Keratinocyte (primary cell): ENCODE results near the gene PODN. TPM values are rescaled to one million over a fixed set of nuclear protein-coding genes. Genes with fewer than 3 reads are reported as not detected.

Experiments
- DNase-seq: peaks from one replicate; pipeline ENCODE4 v3.0.0-alpha.2; 2011; ENCODE audit warnings: low read depth, missing footprints, low spot score
- FAIRE-seq: peaks from 2 replicates; lab custom pipeline; 2011; peaks lifted over from hg19 to GRCh38; lab: Jason Lieb, UNC
- H2AFZ ChIP-seq: 2 replicates; pipeline ENCODE4 v1.6.0; 2012; ENCODE audit warnings: low read length, control low read depth, inconsistent platforms; ENCODE audit not compliant: control insufficient read depth
- H3K27ac ChIP-seq: 2 replicates; pipeline ENCODE4 v1.5.1; 2011; ENCODE audit warnings: low read length; ENCODE audit not compliant: control insufficient read depth, insufficient read depth
- H3K27me3 ChIP-seq: 3 replicates; pipeline ENCODE4 v1.6.0; 2011; ENCODE audit warnings: low read length; ENCODE audit not compliant: control insufficient read depth, insufficient read depth; ENCODE audit errors: extremely low read depth
- H3K36me3 ChIP-seq, 2 experiments: 2 replicates in 1 of 2; 3 replicates in 1 of 2; pipeline ENCODE4 v1.5.1; 2011; ENCODE audit warnings: low read length in 2 of 2, mild to moderate bottlenecking in 1 of 2; ENCODE audit not compliant: control insufficient read depth in 2 of 2, insufficient read depth in 2 of 2; ENCODE audit errors: extremely low read depth in 1 of 2
- H3K4me1 ChIP-seq: 3 replicates; pipeline ENCODE4 v1.5.1; 2011; ENCODE audit warnings: low read length; ENCODE audit not compliant: control insufficient read depth, insufficient read depth; ENCODE audit errors: extremely low read depth
- H3K4me2 ChIP-seq: 3 replicates; pipeline ENCODE4 v1.6.0; 2011; ENCODE audit warnings: low read depth, low read length; ENCODE audit not compliant: control insufficient read depth, insufficient read depth; ENCODE audit errors: extremely low read depth
- H3K4me3 ChIP-seq, 3 experiments: fragments of 200-600 bp in 1 of 3; sonication (generic) in 1 of 3; 2 replicates in 2 of 3; 3 replicates in 1 of 3; pipeline ENCODE4 v1.5.1; 2011 to 2016; ENCODE audit warnings: low read length in 3 of 3, mild to moderate bottlenecking in 3 of 3, control low read depth in 2 of 3, inconsistent platforms in 1 of 3, low read depth in 1 of 3, mixed read lengths in 1 of 3, mixed run types in 1 of 3, moderate library complexity in 1 of 3; ENCODE audit not compliant: control insufficient read depth in 2 of 3, insufficient read depth in 2 of 3; ENCODE audit errors: extremely low read depth in 1 of 3
- H3K79me2 ChIP-seq: 2 replicates; pipeline ENCODE4 v1.6.0; 2012; ENCODE audit warnings: low read length; ENCODE audit not compliant: control insufficient read depth, insufficient read depth
- H3K9ac ChIP-seq: 3 replicates; pipeline ENCODE4 v1.6.0; 2011; ENCODE audit warnings: low read length; ENCODE audit not compliant: control insufficient read depth, insufficient read depth; ENCODE audit errors: extremely low read depth
- H3K9me1 ChIP-seq: 3 replicates; pipeline ENCODE4 v1.6.0; 2011; ENCODE audit warnings: low read length; ENCODE audit not compliant: control insufficient read depth, insufficient read depth; ENCODE audit errors: extremely low read depth
- H3K9me3 ChIP-seq: 2 replicates; pipeline ENCODE4 v1.5.1; 2012; ENCODE audit warnings: low read depth, low read length; ENCODE audit not compliant: control insufficient read depth
- H4K20me1 ChIP-seq: 3 replicates; pipeline ENCODE4 v1.6.0; 2011; ENCODE audit warnings: low read length; ENCODE audit not compliant: control insufficient read depth, insufficient read depth; ENCODE audit errors: extremely low read depth
- EZH2 ChIP-seq: IDR thresholded peaks from one replicate; pipeline ENCODE4 v1.6.1; 2012; ENCODE audit warnings: inconsistent platforms, mild to moderate bottlenecking, low read length, moderate library complexity
- dilution Hi-C: fragments of 300-500 bp; cut with MboI; formaldehyde crosslinking; loops from one replicate; pipeline ENCODE4 v1.7.0; 2020; ENCODE audit warnings: low sequenced_read_pairs; ENCODE audit not compliant: extremely low pct_ligation_motif_present
- polyA plus RNA-seq, 5 experiments: library from polyadenylated mRNA; depleted of rRNA in 3 of 5; stranded (reverse) in 3 of 5; stranded (forward) in 1 of 5; unstranded in 1 of 5; fragments of >200 nt; gene quantifications; 1 replicate in 1 of 5; 2 replicates in 3 of 5; 3 replicates in 1 of 5; pipeline versions ENCODE4 v1.2.1 to v1.2.3, GENCODE V29; 2011 to 2012; ENCODE audit warnings: missing spikeins in 2 of 5, low read depth in 1 of 5, low replicate concordance in 1 of 5
- TF ChIP-seq, protein P1 (sequence below), 3 experiments: IDR thresholded peaks in 1 of 3; conservative IDR thresholded peaks in 1 of 3; optimal IDR thresholded peaks in 1 of 3; 2 replicates in 2 of 3; 3 replicates in 1 of 3; pipeline versions ENCODE3 to v1.5.1; 2011; ENCODE audit warnings: low read length in 3 of 3, mild to moderate bottlenecking in 3 of 3, moderate library complexity in 2 of 3, control low read depth in 1 of 3, inconsistent platforms in 1 of 3; ENCODE audit not compliant: insufficient read depth in 2 of 3; ENCODE audit errors: extremely low read depth in 1 of 3

The PODN gene
- polyA plus RNA-seq, 1 donor (not counting 4 experiments of a cell fraction or from before 2014, with no cell fraction given) = not detected

DNA sequence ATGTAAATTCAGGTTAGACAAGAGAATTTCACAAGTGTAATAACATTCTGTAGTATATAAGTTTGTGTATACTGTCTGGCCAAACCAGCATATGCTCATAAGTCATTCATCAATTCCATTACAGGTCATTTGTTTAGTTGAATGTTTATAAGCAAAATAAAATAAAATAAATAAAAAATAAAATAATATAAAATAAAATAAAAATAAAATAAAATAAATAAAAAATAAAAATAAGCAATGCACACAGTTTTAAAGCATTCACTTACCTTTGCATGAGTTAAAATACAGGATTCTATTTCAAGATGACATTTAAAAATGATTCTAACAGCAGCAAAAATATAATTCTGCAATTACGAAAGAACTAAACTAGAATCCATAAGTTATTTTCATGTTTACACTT is 9.9 kb downstream of the PODN start:
- FAIRE-seq (no peak), DNase-seq (no peak)
- dilution Hi-C loops = no loop called here
- no peak overlapping the region for H3K9ac ChIP-seq
- H4K20me1 ChIP-seq = no peaks in the 10 kb centered on the region
- no peaks in the 10 kb centered on the region for H3K79me2 ChIP-seq
- no peaks in the 10 kb centered on the region for H3K27me3 ChIP-seq
- H2AFZ ChIP-seq = no peak overlapping the region
- no peak overlapping the region for H3K4me3 ChIP-seq
- no peak overlapping the region for H3K27ac ChIP-seq
- H3K9me3 ChIP-seq = no peaks in the 10 kb centered on the region
- H3K36me3 ChIP-seq = no peaks in the 10 kb centered on the region
- no peaks in the 10 kb centered on the region for H3K9me1 ChIP-seq
- H3K4me1 ChIP-seq = no peaks in the 10 kb centered on the region
- no peak overlapping the region for H3K4me2 ChIP-seq
- no peak for TF ChIP-seq EZH2
- TF ChIP-seq, protein P1, sequence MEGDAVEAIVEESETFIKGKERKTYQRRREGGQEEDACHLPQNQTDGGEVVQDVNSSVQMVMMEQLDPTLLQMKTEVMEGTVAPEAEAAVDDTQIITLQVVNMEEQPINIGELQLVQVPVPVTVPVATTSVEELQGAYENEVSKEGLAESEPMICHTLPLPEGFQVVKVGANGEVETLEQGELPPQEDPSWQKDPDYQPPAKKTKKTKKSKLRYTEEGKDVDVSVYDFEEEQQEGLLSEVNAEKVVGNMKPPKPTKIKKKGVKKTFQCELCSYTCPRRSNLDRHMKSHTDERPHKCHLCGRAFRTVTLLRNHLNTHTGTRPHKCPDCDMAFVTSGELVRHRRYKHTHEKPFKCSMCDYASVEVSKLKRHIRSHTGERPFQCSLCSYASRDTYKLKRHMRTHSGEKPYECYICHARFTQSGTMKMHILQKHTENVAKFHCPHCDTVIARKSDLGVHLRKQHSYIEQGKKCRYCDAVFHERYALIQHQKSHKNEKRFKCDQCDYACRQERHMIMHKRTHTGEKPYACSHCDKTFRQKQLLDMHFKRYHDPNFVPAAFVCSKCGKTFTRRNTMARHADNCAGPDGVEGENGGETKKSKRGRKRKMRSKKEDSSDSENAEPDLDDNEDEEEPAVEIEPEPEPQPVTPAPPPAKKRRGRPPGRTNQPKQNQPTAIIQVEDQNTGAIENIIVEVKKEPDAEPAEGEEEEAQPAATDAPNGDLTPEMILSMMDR (optimal IDR thresholded peaks at IDR 0.05 in 1 of 3, IDR thresholded peaks at IDR 0.05 in 1 of 3, conservative IDR thresholded peaks at IDR 0.05 in 1 of 3; ENCODE audit: extremely low read depth in 1 of 3, insufficient read depth in 2 of 3, low read length in 3 of 3) = no peak

DNA sequence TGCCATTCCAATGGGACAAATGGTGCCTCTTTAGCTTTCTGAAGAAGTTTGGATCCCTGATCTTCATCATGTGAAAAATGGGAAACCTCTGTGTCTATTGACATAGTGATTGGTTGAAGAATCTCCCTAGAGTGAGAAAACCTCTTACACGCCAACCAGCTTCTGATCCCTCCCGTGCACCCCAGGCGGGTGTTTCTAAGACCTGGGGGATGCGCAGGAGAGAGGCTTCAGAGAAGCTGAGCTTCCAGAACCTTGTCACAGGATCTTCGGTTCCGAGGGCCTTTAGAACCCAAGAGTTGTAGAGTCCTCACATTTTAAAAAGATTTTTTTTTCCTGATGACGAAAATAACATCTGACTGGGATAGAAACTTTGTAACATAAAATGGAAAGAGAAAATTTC is 11.3 kb downstream of the PODN start:
- H3K36me3 ChIP-seq = no peaks in the 10 kb centered on the region
- H4K20me1 ChIP-seq = no peaks in the 10 kb centered on the region
- no peak for TF ChIP-seq EZH2
- TF ChIP-seq, protein P1 (optimal IDR thresholded peaks at IDR 0.05 in 1 of 3, IDR thresholded peaks at IDR 0.05 in 1 of 3, conservative IDR thresholded peaks at IDR 0.05 in 1 of 3; ENCODE audit: extremely low read depth in 1 of 3, insufficient read depth in 2 of 3, low read length in 3 of 3) = no peak
- H3K27me3 ChIP-seq = peaks cover 5% of the 10 kb centered on the region
- H3K79me2 ChIP-seq = no peaks in the 10 kb centered on the region
- H3K27ac ChIP-seq = no peak overlapping the region
- no peak overlapping the region for H3K4me3 ChIP-seq
- no peaks in the 10 kb centered on the region for H3K9me3 ChIP-seq
- FAIRE-seq (no peak), DNase-seq (no peak)
- no peaks in the 10 kb centered on the region for H3K4me1 ChIP-seq
- no peaks in the 10 kb centered on the region for H3K9me1 ChIP-seq
- no peak overlapping the region for H2AFZ ChIP-seq
- no peak overlapping the region for H3K9ac ChIP-seq
- dilution Hi-C loops = no loop called here
- H3K4me2 ChIP-seq = no peak overlapping the region
